AG09319 (cell line): Measurements from ENCODE around the gene ATXN7L1.
"Not testable (repeated sequence)": the region's sequence is repeated elsewhere in the genome, so short reads cannot be mapped to it uniquely, and the experiment has no call there.

ENCODE experiments used
- DNase-seq: peaks from one replicate; pipeline ENCODE4 v3.0.0-alpha.2; 2010; ENCODE audit warnings: low read depth; ENCODE audit errors: extremely low read depth
- TF ChIP-seq, protein P1 (sequence below): IDR thresholded peaks from 2 replicates; pipeline ENCODE4 v1.5.1; 2011; ENCODE audit warnings: low read depth, mild to moderate bottlenecking, inconsistent platforms, low read length, moderate library complexity

ATXN7L1 gene

DNA sequence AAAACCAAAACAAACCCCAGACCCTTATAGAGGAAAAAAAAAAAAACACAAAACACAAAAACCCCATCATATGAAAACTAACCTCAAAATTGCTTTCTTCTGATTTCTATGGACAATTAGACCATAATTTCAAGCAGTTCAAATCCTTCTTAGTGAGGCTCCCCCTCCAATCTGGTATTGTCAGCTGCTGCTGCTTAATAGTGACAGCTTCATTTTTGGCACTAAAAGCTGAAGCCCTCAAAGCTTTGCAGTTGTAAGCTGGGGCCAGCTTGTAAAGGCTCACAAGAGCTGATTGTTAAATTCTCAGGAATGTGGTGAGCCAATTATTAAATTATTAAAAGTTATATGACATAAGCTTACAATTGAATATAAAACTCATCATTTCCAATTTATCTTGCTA lies 21.9 kb downstream of the ATXN7L1 start:
- TF ChIP-seq, protein P1, sequence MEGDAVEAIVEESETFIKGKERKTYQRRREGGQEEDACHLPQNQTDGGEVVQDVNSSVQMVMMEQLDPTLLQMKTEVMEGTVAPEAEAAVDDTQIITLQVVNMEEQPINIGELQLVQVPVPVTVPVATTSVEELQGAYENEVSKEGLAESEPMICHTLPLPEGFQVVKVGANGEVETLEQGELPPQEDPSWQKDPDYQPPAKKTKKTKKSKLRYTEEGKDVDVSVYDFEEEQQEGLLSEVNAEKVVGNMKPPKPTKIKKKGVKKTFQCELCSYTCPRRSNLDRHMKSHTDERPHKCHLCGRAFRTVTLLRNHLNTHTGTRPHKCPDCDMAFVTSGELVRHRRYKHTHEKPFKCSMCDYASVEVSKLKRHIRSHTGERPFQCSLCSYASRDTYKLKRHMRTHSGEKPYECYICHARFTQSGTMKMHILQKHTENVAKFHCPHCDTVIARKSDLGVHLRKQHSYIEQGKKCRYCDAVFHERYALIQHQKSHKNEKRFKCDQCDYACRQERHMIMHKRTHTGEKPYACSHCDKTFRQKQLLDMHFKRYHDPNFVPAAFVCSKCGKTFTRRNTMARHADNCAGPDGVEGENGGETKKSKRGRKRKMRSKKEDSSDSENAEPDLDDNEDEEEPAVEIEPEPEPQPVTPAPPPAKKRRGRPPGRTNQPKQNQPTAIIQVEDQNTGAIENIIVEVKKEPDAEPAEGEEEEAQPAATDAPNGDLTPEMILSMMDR = no peak
- no peak for DNase-seq

DNA sequence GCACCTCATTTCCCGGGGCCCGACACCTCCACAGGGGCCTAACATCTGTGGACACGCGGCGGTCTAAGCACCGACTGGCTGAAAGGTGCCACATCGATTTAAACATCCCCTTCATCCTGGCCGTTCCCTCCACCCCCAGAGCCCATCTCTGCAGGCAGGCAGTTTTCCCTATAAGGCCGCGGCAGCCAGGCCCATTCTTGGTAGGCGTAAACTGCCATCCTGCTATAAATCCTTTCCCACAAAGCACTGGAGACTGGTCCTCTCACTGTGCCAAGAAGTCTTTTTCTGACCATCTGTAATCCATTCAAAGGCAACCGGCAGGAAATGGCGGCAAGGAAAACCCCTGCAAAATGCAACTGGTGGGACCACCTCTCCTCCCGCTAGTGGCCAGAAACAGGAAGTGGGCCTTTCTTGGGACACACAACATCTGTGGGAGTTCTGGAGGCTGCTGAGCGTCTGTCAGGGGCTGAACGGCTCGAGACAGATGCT lies 22.4 kb downstream of the ATXN7L1 start:
- no peak for DNase-seq

DNA sequence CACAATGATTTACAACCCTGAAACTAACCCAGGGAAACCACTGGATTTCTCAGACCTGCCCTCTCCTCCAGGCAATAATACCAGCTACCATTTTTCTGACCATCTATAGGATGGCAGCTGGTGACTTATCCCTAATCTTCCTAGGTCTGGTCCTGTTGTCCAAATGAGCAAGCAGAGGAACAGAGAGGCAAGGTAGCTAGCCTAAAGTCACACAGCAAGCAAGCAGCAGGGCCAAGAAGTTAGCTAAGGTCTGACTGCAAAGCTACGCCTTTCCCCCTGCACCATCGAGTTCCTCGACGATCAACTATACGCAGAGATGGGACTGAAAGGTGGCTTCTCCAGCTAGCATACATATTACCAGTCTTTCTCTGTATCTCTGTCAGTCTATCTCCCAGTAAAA lies 25.3 kb downstream of the ATXN7L1 start:
- TF ChIP-seq, protein P1 = no peak
- DNase-seq = no peak

More for the DNA sequence above, 22.4 kb downstream of the ATXN7L1 start:
- TF ChIP-seq, protein P1 = peak; percentile 12

DNA sequence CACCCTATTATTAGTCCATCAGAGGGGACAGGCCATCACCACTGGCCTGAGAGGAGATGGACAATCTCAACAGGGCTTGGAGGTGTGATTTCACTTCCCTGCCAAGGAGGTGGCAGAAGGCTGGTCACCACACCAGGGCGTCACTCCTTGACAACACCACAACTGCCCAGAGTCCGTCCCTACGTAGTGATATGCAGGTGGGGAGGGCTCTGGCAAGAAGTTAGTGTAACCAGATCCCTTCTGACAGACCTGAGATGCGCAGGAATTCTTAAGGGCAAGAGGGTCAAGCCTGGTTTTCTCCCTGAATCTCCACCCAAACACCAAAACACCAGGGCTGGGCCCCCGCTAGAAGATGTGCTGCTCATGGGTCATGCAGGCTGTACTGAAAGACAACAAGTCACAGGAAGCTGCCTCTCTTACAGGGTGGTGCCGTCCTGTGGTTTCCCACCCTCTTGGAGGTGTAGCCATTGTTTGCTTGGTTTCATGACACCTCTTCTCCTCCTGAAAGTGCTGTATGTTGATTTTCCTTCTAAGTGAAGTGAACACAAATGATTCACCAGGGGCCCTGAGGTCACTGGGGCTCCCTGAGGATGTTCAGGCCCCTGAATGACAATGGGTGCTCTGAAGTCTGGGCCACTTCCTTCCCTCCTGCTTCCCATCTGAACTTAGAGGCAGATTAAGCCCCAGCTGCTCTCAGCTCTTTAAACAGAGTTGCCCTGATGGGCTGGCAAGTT lies 27.1 kb downstream of the ATXN7L1 start:
- TF ChIP-seq, protein P1 = no peak
- DNase-seq = no peak

DNA sequence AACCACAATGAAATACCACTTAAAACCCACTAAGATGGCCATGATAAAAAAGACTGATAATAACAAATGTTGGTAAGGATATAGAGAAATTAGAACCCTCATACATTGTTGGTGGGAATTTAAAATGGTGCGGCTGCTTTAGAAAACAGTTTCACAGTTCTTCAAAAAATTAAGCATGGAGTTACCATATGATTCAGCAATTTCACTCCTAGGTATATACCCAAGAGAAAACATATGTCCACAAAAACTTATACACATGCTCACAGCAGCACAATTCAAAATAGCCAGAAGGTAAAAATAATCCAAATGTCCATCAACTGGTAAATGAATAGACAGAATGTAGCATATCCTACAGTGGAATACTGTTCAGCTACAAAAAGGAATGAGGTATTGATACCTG lies 30.0 kb downstream of the ATXN7L1 start:
- TF ChIP-seq, protein P1 = no peak
- DNase-seq = no peak

DNA sequence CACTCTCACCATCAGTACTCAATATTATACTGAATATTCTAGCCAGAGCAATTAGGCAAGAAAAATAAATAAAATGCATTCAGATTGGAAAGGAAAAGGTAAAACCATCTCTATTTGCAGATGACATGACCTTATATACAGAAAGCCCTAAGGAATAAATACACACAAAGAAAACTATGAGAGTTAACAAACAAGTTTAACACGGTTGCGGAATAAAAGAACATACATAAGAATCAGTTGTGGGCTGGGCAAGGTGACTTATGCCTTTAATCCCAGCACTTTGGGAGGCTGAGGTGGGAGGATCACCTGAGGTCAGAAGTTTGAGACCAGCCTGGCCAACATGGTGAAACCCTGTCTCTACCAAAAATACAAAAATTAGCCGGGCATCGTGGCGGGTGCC lies 31.7 kb downstream of the ATXN7L1 start:
- DNase-seq = not testable (repeated sequence)

DNA sequence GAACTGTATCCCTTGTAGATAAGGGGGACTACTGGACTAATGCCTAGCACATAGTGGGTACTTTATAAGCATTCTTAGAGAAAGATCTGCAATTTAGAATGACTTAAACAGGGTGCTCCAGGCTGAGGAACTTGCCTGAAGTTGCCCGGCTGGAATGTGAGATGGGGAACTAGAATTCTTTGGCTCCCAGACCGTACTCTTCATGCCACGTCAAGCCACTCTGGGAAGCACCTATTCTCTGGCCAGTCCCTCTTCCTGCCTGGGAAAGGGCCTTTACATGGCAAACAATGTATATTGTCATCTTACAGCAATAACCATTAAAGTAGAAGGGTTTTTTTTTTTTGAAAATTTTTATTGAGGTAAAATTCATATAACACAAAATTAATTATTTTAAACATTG lies 34.5 kb downstream of the ATXN7L1 start:
- TF ChIP-seq, protein P1 = no peak
- no peak for DNase-seq
